Measurements from ENCODE around the gene RAMP1. TPM values are rescaled to one million over a fixed set of nuclear protein-coding genes. Genes with fewer than 3 reads are reported as not detected.

RAMP1 gene
- total and polyA plus RNA-seq, 2 of the 4 experiments (the other 2 are of a cell fraction): 15.8 to 77.1 TPM

DNA sequence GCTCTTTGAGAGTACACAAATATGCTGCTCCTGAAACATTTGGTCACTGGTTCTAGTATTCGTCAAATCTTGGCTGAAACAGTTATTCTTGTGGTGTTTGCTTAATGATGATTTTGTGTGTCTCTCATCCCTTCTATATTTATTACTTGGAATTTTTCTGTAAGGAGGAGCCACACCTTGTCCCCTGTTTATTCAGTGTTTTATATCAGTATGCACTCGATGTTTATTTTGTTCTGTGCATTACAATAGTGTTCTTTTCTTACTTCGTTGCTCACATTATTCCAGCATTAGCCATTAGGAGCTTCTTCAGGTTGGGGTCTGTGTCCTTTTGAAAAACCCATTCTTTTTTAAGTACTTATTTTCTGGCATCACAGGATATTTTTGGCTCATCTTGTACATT lies 5.1 kb upstream of the RAMP1 start:
- H3K18ac ChIP-seq (ENCODE audit: low read depth, low read length): no peak overlapping the region
- no peaks in the 10 kb centered on the region; the same call in none of the 2 replicates for H3K27me3 ChIP-seq (ENCODE audit: control insufficient read depth, insufficient read depth, low read length)
- ATAC-seq (ENCODE audit: low read depth) (no peak), DNase-seq (no peak)
- no TSS peak for BruUV-seq (replicated peaks)
- no peak overlapping the region for H2AK9ac ChIP-seq (replicated peaks; ENCODE audit: low read depth, low read length, poor library complexity)
- no CpG with 5 or more reads among the region's 3 CpGs for WGBS, 2 experiments (ENCODE audit: extremely low coverage in 2 of 2, insufficient read length in 1 of 2)
- intact Hi-C loops (cut with micrococcal nuclease): no loop called here
- H3K4me3 ChIP-seq (ENCODE audit: insufficient read depth, low read depth, low read length): no peak overlapping the region
- H3K36me3 ChIP-seq (ENCODE audit: control insufficient read depth, insufficient read depth, low read length): no peaks in the 10 kb centered on the region
- H2BK120ac ChIP-seq (ENCODE audit: low read depth, low read length): no peak overlapping the region
- H3K9me3 ChIP-seq (ENCODE audit: control insufficient read depth, insufficient read depth, low read length): peaks cover under 1% of the 10 kb centered on the region; the same call in 1 of the 2 replicates
- H3K27ac ChIP-seq (ENCODE audit: insufficient read depth, low read length): no peak overlapping the region
- no peak overlapping the region for H4K5ac ChIP-seq (ENCODE audit: low read depth, low read length)
- no peaks in the 10 kb centered on the region for H4K20me1 ChIP-seq (ENCODE audit: insufficient read depth, low read length)
- no peak overlapping the region for H3K14ac ChIP-seq (replicated peaks; ENCODE audit: low read depth, low read length)
- in situ Hi-C loops (cut with MboI; ENCODE audit: low sequenced_read_pairs): no loop called here
- no peaks in the 10 kb centered on the region for H3K79me1 ChIP-seq (ENCODE audit: low read depth in 1 of 2, low read length in 2 of 2)
- POLR2A ChIA-PET (ENCODE audit: unreplicated experiment): no interaction called here
- H2BK20ac ChIP-seq (ENCODE audit: low read depth, low read length): no peak overlapping the region
- H3K9ac ChIP-seq (ENCODE audit: low read depth, low read length): no peak overlapping the region
- no peak overlapping the region for H2BK5ac ChIP-seq (ENCODE audit: low read depth, low read length, poor library complexity, severe bottlenecking)
- H2AFZ ChIP-seq (replicated peaks; ENCODE audit: low read length, poor library complexity): no peak overlapping the region
- H3K9me1 ChIP-seq (ENCODE audit: insufficient read depth, low read length): no peaks in the 10 kb centered on the region
- no peak overlapping the region for H4K91ac ChIP-seq (ENCODE audit: insufficient read depth, low read depth, low read length)
- no peak overlapping the region for H3K23ac ChIP-seq (ENCODE audit: low read depth, low read length)
- no peak overlapping the region for H3K4me2 ChIP-seq (ENCODE audit: low read depth, low read length)
- H3K56ac ChIP-seq (ENCODE audit: extremely low read depth, insufficient read depth, low read length): no peak overlapping the region
- H4K8ac ChIP-seq (ENCODE audit: low read depth in 2 of 2, low read length in 2 of 2): no peak overlapping the region
- dilution Hi-C loops (cut with HindIII; ENCODE audit: low sequenced_read_pairs, unreplicated experiment): no loop called here
- H2BK15ac ChIP-seq (ENCODE audit: low read depth, low read length): no peak overlapping the region
- CTCF ChIA-PET: interaction anchor here (0.7 kb wide), 1 partner anchor 18 kb away, joined by 3 read pairs; no protein-coding TSS in a partner anchor
- peaks cover 4% of the 10 kb centered on the region; the same call in 1 of the 2 replicates for H3K4me1 ChIP-seq (ENCODE audit: control insufficient read depth, insufficient read depth, low read length)
- no peak for TF ChIP-seq RCOR1 (IDR thresholded peaks at IDR 0.05; ENCODE audit: insufficient replicate concordance, low read length)
- TF ChIP-seq MXI1 (IDR thresholded peaks at IDR 0.05; ENCODE audit: borderline replicate concordance, low read depth, low read length): no peak
- no peak for TF ChIP-seq POLR2A (IDR thresholded peaks at IDR 0.05; ENCODE audit: low read depth, low read length)
- TF ChIP-seq, protein P1, sequence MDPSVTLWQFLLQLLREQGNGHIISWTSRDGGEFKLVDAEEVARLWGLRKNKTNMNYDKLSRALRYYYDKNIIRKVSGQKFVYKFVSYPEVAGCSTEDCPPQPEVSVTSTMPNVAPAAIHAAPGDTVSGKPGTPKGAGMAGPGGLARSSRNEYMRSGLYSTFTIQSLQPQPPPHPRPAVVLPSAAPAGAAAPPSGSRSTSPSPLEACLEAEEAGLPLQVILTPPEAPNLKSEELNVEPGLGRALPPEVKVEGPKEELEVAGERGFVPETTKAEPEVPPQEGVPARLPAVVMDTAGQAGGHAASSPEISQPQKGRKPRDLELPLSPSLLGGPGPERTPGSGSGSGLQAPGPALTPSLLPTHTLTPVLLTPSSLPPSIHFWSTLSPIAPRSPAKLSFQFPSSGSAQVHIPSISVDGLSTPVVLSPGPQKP (IDR thresholded peaks at IDR 0.05; ENCODE audit: borderline replicate concordance, low read depth, low read length): no peak
- TF ChIP-seq, protein P2, sequence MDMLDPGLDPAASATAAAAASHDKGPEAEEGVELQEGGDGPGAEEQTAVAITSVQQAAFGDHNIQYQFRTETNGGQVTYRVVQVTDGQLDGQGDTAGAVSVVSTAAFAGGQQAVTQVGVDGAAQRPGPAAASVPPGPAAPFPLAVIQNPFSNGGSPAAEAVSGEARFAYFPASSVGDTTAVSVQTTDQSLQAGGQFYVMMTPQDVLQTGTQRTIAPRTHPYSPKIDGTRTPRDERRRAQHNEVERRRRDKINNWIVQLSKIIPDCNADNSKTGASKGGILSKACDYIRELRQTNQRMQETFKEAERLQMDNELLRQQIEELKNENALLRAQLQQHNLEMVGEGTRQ (IDR thresholded peaks at IDR 0.05; ENCODE audit: low read depth, low read length): no peak
- TF ChIP-seq MAZ (IDR thresholded peaks at IDR 0.05; ENCODE audit: borderline replicate concordance, low read depth, low read length): no peak
- TF ChIP-seq SMC3 (IDR thresholded peaks at IDR 0.05; ENCODE audit: low read depth, low read length): no peak
- no peak for TF ChIP-seq NFE2L2 (IDR thresholded peaks at IDR 0.05; ENCODE audit: low read depth, low read length)
- no peak for TF ChIP-seq FOS (IDR thresholded peaks at IDR 0.05; ENCODE audit: low read depth, low read length)
- TF ChIP-seq MAFK (IDR thresholded peaks at IDR 0.05; ENCODE audit: low read depth, low read length): no peak
- H3K4ac ChIP-seq (ENCODE audit: low read depth, low read length): no peak overlapping the region
- no peak overlapping the region for H2AK5ac ChIP-seq (ENCODE audit: low read depth, low read length)
